K562 (cell line): ENCODE results near the gene GADD45B. TPM values are rescaled to one million over a fixed set of nuclear protein-coding genes. Genes with fewer than 3 reads are reported as not detected.

Source experiments
- ARID1B ChIP-seq: fragments of 450-650 bp; IDR thresholded peaks from 2 replicates; pipeline ENCODE4 v1.6.1; 2016; ENCODE audit warnings: antibody characterized with exemption, mild to moderate bottlenecking, inconsistent platforms
- BRD4 ChIP-seq: fragments of 200-600 bp; sonication (generic); IDR thresholded peaks from 2 replicates; pipeline ENCODE4 v1.6.1; 2017; ENCODE audit warnings: inconsistent platforms
- BRF1 ChIP-seq: IDR thresholded peaks from 3 replicates; pipeline ENCODE4 v1.6.1; 2011; ENCODE audit warnings: borderline replicate concordance, mild to moderate bottlenecking; ENCODE audit not compliant: insufficient read length; ENCODE audit errors: extremely low read depth
- CXXC5 ChIP-seq: fragments of 250-450 bp; sonication (Bioruptor Pico); IDR thresholded peaks from 2 replicates; pipeline ENCODE4 v1.8.0; 2022; ENCODE audit warnings: inconsistent platforms, mild to moderate bottlenecking, moderate library complexity
- DIDO1 ChIP-seq: fragments of 450-650 bp; IDR thresholded peaks from 2 replicates; pipeline ENCODE4 v1.6.1; 2016; ENCODE audit warnings: low read depth, missing biosample characterization, missing genetic modification characterization
- GTF3C2 ChIP-seq: IDR thresholded peaks from 3 replicates; pipeline ENCODE4 v1.6.1; 2011; ENCODE audit warnings: borderline replicate concordance, mild to moderate bottlenecking, moderate library complexity; ENCODE audit not compliant: insufficient read length; ENCODE audit errors: extremely low read depth
- HES1 ChIP-seq: fragments of 450-650 bp; IDR thresholded peaks from 2 replicates; pipeline ENCODE4 v1.6.1; 2016; ENCODE audit warnings: low read depth, mild to moderate bottlenecking, moderate library complexity
- ILK ChIP-seq: fragments of 450-650 bp; IDR thresholded peaks from 2 replicates; pipeline ENCODE4 v1.6.1; 2016; ENCODE audit warnings: missing genetic modification characterization, low read depth, mild to moderate bottlenecking, missing compliant biosample characterization, moderate library complexity, borderline replicate concordance
- JUN ChIP-seq, 2 experiments: sonication (generic) in 1 of 2; formaldehyde crosslinking in 1 of 2; IDR thresholded peaks; 2 replicates each; pipeline versions ENCODE4 v1.6.1 to v1.8.0; 2012 to 2022; ENCODE audit warnings: borderline replicate concordance in 2 of 2, mild to moderate bottlenecking in 2 of 2, improper control_type of control experiment in 1 of 2, low read depth in 1 of 2, low read length in 1 of 2, missing genetic modification reagents in 1 of 2
- MEIS2 ChIP-seq: fragments of 450-650 bp; IDR thresholded peaks from 2 replicates; pipeline ENCODE4 v1.6.1; 2014; ENCODE audit warnings: mild to moderate bottlenecking; ENCODE audit not compliant: partially characterized antibody
- NFYB ChIP-seq: IDR thresholded peaks from 2 replicates; pipeline ENCODE4 v1.6.1; 2011; ENCODE audit warnings: mild to moderate bottlenecking, moderate library complexity; ENCODE audit not compliant: insufficient read length; ENCODE audit errors: extremely low read depth
- OTX1 ChIP-seq: fragments of 450-650 bp; formaldehyde crosslinking; IDR thresholded peaks from 2 replicates; pipeline ENCODE4 v1.4.0; 2022; ENCODE audit warnings: mild to moderate bottlenecking
- SMARCC2 ChIP-seq: fragments of 450-650 bp; IDR thresholded peaks from 2 replicates; pipeline ENCODE4 v1.6.1; 2017; ENCODE audit warnings: antibody characterized with exemption, moderate library complexity, mild to moderate bottlenecking, low read depth
- ZBTB7A ChIP-seq: IDR thresholded peaks from 2 replicates; pipeline ENCODE4 v1.6.1; 2011; ENCODE audit warnings: low read depth, mild to moderate bottlenecking, low read length, moderate library complexity, borderline replicate concordance; ENCODE audit not compliant: control insufficient read depth
- ZNF140 ChIP-seq: fragments of 250-450 bp; sonication (Bioruptor Pico); IDR thresholded peaks from 2 replicates; pipeline ENCODE4 v1.8.0; 2021; ENCODE audit warnings: moderate library complexity, mild to moderate bottlenecking, inconsistent platforms
- ZNF551 ChIP-seq: fragments of 250-450 bp; sonication (Bioruptor Pico); IDR thresholded peaks from 2 replicates; pipeline ENCODE4 v1.5.0; 2021; ENCODE audit warnings: mild to moderate bottlenecking, moderate library complexity
- ZNF655 ChIP-seq: fragments of 250-450 bp; sonication (Bioruptor Pico); IDR thresholded peaks from 2 replicates; pipeline ENCODE4 v1.5.0; 2021
- ZNF695 ChIP-seq: fragments of 450-650 bp; formaldehyde crosslinking; IDR thresholded peaks from 2 replicates; pipeline ENCODE4 v1.4.0; 2020; ENCODE audit warnings: mild to moderate bottlenecking, moderate library complexity
- ZNF740 ChIP-seq, 3 experiments: fragments of 200-800 bp in 1 of 3; sonication (Bioruptor generic) in 1 of 3; sonication (generic) in 1 of 3; formaldehyde crosslinking in 1 of 3; IDR thresholded peaks; 2 replicates each; pipeline versions ENCODE4 v1.6.1 to v1.8.0; 2016 to 2022; ENCODE audit warnings: mild to moderate bottlenecking in 2 of 3, missing compliant biosample characterization in 2 of 3, missing genetic modification characterization in 2 of 3, missing genetic modification reagents in 1 of 3
- polyA plus RNA-seq, 8 experiments: library from polyadenylated mRNA; depleted of rRNA in 4 of 8; stranded (reverse) in 5 of 8; unstranded in 3 of 8; fragments of >200 nt; fragmentation: Nextera tagmentation in 2 of 8; fragmentation: Illumina TruSeq in 1 of 8; extraction: Ambion mirVana in 2 of 8; extraction: Trizol in 1 of 8; gene quantifications; 2 replicates each; pipeline versions ENCODE4 v1.2.1 to v1.2.3, GENCODE V29; 2011 to 2014; ENCODE audit warnings: inconsistent platforms in 1 of 8, missing spikeins in 1 of 8
- total RNA-seq, 7 experiments: library from RNA; depleted of rRNA in 6 of 7; stranded (reverse); fragments of >200 nt in 6 of 7; fragmentation: Illumina TruSeq in 2 of 7; extraction: Trizol in 2 of 7; gene quantifications; 2 replicates each; pipeline versions ENCODE4 v1.2.1 to v1.2.3, GENCODE V29; 2011 to 2021; ENCODE audit warnings: low replicate concordance in 1 of 7
- TF ChIP-seq, protein P1 (sequence below): fragments of 250-450 bp; sonication (Bioruptor Pico); IDR thresholded peaks from 2 replicates; pipeline ENCODE4 v1.8.0; 2021; ENCODE audit warnings: mild to moderate bottlenecking, moderate library complexity

The GADD45B gene
- total and polyA plus RNA-seq, 9 of the 15 experiments (the other 6 are each of a cell fraction or from before 2014, with no cell fraction given): 0.06 to 4.1 (median 2.1) TPM

DNA sequence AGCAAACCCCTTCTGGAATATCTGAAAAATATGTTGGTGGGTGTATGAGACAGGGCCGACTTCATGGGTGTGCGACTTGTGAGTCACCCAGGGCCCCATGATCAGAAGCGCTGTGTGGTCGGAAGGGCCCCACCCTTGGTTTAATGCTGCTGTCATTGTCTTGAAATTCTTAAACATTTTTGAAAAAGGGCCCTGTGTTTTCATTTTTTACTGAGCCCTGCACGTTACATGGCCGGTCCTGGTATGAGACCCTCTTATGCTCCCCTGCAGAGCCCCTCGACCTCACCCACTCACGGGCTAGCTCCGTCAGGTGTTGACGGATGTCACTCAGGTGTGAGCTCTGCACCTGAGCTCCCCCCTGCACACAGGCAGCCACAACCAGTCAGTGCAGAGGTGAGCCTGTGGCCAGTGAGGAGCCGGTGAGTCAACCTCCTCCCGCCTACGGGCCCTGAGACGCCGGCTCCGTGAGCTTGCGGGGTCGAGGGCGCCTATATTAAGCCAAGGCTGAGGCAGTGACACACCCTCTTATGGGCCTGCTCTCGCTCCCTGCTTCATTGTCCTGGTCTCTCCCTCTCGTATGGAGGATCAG is 27.7 kb downstream of the GADD45B start (continued):
- TF ChIP-seq GTF3C2: no peak
- peak; percentile 41 for TF ChIP-seq MEIS2
- no peak for TF ChIP-seq ZBTB7A
- TF ChIP-seq ZNF140 (CRISPR knock-in tag): no peak
- TF ChIP-seq HES1: no peak
- no peak for TF ChIP-seq ZNF551 (CRISPR knock-in tag)
- TF ChIP-seq DIDO1 (tag): no peak
- no peak for TF ChIP-seq NFYB
- no peak for TF ChIP-seq ILK (tag)
- no peak for TF ChIP-seq BRF1
- TF ChIP-seq ZNF695: no peak
- TF ChIP-seq, protein P1, sequence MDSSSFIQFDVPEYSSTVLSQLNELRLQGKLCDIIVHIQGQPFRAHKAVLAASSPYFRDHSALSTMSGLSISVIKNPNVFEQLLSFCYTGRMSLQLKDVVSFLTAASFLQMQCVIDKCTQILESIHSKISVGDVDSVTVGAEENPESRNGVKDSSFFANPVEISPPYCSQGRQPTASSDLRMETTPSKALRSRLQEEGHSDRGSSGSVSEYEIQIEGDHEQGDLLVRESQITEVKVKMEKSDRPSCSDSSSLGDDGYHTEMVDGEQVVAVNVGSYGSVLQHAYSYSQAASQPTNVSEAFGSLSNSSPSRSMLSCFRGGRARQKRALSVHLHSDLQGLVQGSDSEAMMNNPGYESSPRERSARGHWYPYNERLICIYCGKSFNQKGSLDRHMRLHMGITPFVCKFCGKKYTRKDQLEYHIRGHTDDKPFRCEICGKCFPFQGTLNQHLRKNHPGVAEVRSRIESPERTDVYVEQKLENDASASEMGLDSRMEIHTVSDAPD (CRISPR knock-in tag): no peak
- TF ChIP-seq BRD4: no peak
- TF ChIP-seq CXXC5: no peak
- TF ChIP-seq SMARCC2: no peak
- peak; percentile 36; the same call in 1 of the 2 replicates for TF ChIP-seq ARID1B
- no peak for TF ChIP-seq OTX1 (CRISPR knock-in tag)
- TF ChIP-seq ZNF740 (CRISPR knock-in tag; IDR thresholded peaks at IDR 0.05): no peak
- TF ChIP-seq ZNF740 (tag; IDR thresholded peaks at IDR 0.05): no peak
- TF ChIP-seq ZNF655: no peak
- peak; percentile 30; the same call in 1 of the 2 replicates for TF ChIP-seq JUN (IDR thresholded peaks at IDR 0.05; ENCODE audit: borderline replicate concordance, low read depth, low read length)
- TF ChIP-seq JUN (CRISPR knock-in tag; IDR thresholded peaks at IDR 0.05; ENCODE audit: borderline replicate concordance): no peak
